Epithelial cell of esophagus (primary cell): Measurements from ENCODE around the gene CD74.

Experiments used
- DNase-seq: peaks from one replicate; pipeline ENCODE4 v3.0.0; 2010; ENCODE audit warnings: low read depth
- H3K4me3 ChIP-seq: 2 replicates; pipeline ENCODE4 v1.5.1; 2011; ENCODE audit warnings: mild to moderate bottlenecking, low read length, control low read depth
- CTCF ChIP-seq: IDR thresholded peaks from 2 replicates; pipeline ENCODE4 v1.5.1; 2011; ENCODE audit warnings: low read depth, mild to moderate bottlenecking, low read length, control low read depth, inconsistent platforms; ENCODE audit not compliant: insufficient read depth; ENCODE audit errors: missing control alignments

The CD74 gene

GRCh38 chr5:150447188-150447587 lies 34.5 kb upstream of the CD74 start:
- no peak for DNase-seq
- no peak overlapping the region for H3K4me3 ChIP-seq
- no peak for TF ChIP-seq CTCF

GRCh38 chr5:150446583-150446982 lies 33.9 kb upstream of the CD74 start:
- no peak for DNase-seq
- no peak overlapping the region for H3K4me3 ChIP-seq
- TF ChIP-seq CTCF: no peak

- no peak for TF ChIP-seq CTCF
- no peak for DNase-seq
Observed at GRCh38 chr5:150446088-150446487, 33.4 kb upstream of the CD74 start.

GRCh38 chr5:150444770-150445169 lies 32.1 kb upstream of the CD74 start:
- no peak overlapping the region for H3K4me3 ChIP-seq
- no peak for DNase-seq
- TF ChIP-seq CTCF: no peak

More at GRCh38 chr5:150446088-150446487, 33.4 kb upstream of the CD74 start:
- H3K4me3 ChIP-seq: no peak overlapping the region

- no peak for TF ChIP-seq CTCF
- no peak overlapping the region for H3K4me3 ChIP-seq
- DNase-seq: no peak
Observed at GRCh38 chr5:150443242-150444075, 30.7 kb upstream of the CD74 start.

GRCh38 chr5:150442699-150443080 lies 30.0 kb upstream of the CD74 start:
- H3K4me3 ChIP-seq: no peak overlapping the region
- no peak for TF ChIP-seq CTCF
- DNase-seq: no peak
